Endothelial cell of umbilical vein (primary cell): ENCODE measurements around the gene FA2H. TPM values are rescaled to one million over a fixed set of nuclear protein-coding genes. Genes with fewer than 3 reads are reported as not detected.
"Not testable (repeated sequence)": the region's sequence is repeated elsewhere in the genome, so short reads cannot be mapped to it uniquely, and the experiment has no call there.

ENCODE experiments used
- BruUV-seq: library from RNA; stranded (reverse); fragments of 400-500 nt; replicated peaks from 2 replicates; lab custom pipeline; 2021; lab: Mats Ljungman, UMichigan
- CTCF ChIA-PET: fragments of 300-600, 350-600 bp; sonication (Branson Sonifier 250); formaldehyde crosslinking; loops from one replicate; lab custom pipeline; 2021; ENCODE audit warnings: antibody characterized with exemption, inconsistent platforms; lab: Charles Lee
- POLR2A ChIA-PET: fragments of 300-600, 350-600 bp; sonication (Branson Sonifier 250); formaldehyde crosslinking; loops from one replicate; lab custom pipeline; 2021; ENCODE audit warnings: antibody characterized with exemption, inconsistent platforms; lab: Charles Lee
- DNase-seq: peaks from one replicate; pipeline ENCODE4 v3.0.0-alpha.2; 2011; ENCODE audit warnings: low read depth, low spot score
- FAIRE-seq: peaks from 2 replicates; lab custom pipeline; 2011; peaks lifted over from hg19 to GRCh38; lab: Jason Lieb, UNC
- H2AFZ ChIP-seq: 2 replicates; pipeline ENCODE4 v1.6.0; 2012; ENCODE audit warnings: low read depth, low read length, control low read depth, inconsistent platforms
- H3K27ac ChIP-seq: 2 replicates; pipeline ENCODE4 v1.5.1; 2011; ENCODE audit warnings: low read depth, mild to moderate bottlenecking, control low read depth, low read length, moderate library complexity; ENCODE audit not compliant: insufficient read depth
- H3K27me3 ChIP-seq, 2 experiments: 2 replicates each; pipeline versions ENCODE4 v1.6.0 to v1.6.1; 2011; ENCODE audit warnings: low read length in 2 of 2, mixed read lengths in 1 of 2; ENCODE audit not compliant: control insufficient read depth in 2 of 2, insufficient read depth in 2 of 2
- H3K36me3 ChIP-seq, 2 experiments: 2 replicates in 1 of 2; 3 replicates in 1 of 2; pipeline ENCODE4 v1.5.1; 2011; ENCODE audit warnings: low read length in 2 of 2, mild to moderate bottlenecking in 1 of 2, moderate library complexity in 1 of 2; ENCODE audit not compliant: control insufficient read depth in 2 of 2, insufficient read depth in 2 of 2; ENCODE audit errors: extremely low read depth in 1 of 2
- H3K4me1 ChIP-seq: 3 replicates; pipeline ENCODE4 v1.5.1; 2011; ENCODE audit warnings: mild to moderate bottlenecking, low read length; ENCODE audit not compliant: control insufficient read depth, insufficient read depth; ENCODE audit errors: extremely low read depth
- H3K4me2 ChIP-seq: 2 replicates; pipeline ENCODE4 v1.6.1; 2011; ENCODE audit warnings: low read length, control low read depth, mixed read lengths; ENCODE audit not compliant: insufficient read depth
- H3K4me3 ChIP-seq, 3 experiments: fragments of 200-600 bp in 1 of 3; sonication (generic), shearing (Covaris generic) in 1 of 3; replicated peaks in 1 of 3; 2 replicates each; pipeline ENCODE4 v1.5.1; 2011 to 2016; ENCODE audit warnings: control low read depth in 3 of 3, low read length in 3 of 3, mild to moderate bottlenecking in 2 of 3, inconsistent platforms in 1 of 3, low read depth in 1 of 3, moderate library complexity in 1 of 3; ENCODE audit not compliant: insufficient read depth in 1 of 3
- H3K79me2 ChIP-seq: 2 replicates; pipeline ENCODE4 v1.6.0; 2012; ENCODE audit warnings: low read length, inconsistent platforms; ENCODE audit not compliant: control insufficient read depth, insufficient read depth
- H3K9ac ChIP-seq: replicated peaks from 2 replicates; pipeline ENCODE3; 2011; ENCODE audit warnings: low read length, control low read depth; ENCODE audit not compliant: insufficient read depth; ENCODE audit errors: extremely low read depth
- H3K9me1 ChIP-seq: replicated peaks from 3 replicates; pipeline ENCODE4 v1.6.0; 2011; ENCODE audit warnings: mild to moderate bottlenecking, low read length; ENCODE audit not compliant: control insufficient read depth, insufficient read depth; ENCODE audit errors: extremely low read depth
- H3K9me3 ChIP-seq: replicated peaks from 2 replicates; pipeline ENCODE4 v1.5.1; 2012; ENCODE audit warnings: low read length, inconsistent platforms; ENCODE audit not compliant: control insufficient read depth, insufficient read depth
- H4K20me1 ChIP-seq: replicated peaks from 2 replicates; pipeline ENCODE3; 2011; ENCODE audit warnings: mild to moderate bottlenecking, low read length; ENCODE audit not compliant: control insufficient read depth, insufficient read depth; ENCODE audit errors: extremely low read depth
- POLR2A ChIP-seq: IDR thresholded peaks from 2 replicates; pipeline ENCODE4 v1.6.1; 2012; ENCODE audit warnings: low read depth, mild to moderate bottlenecking, control low read depth, low read length
- dilution Hi-C: fragments of 300-500 bp; cut with MboI; formaldehyde crosslinking; loops from one replicate; pipeline ENCODE4 v1.15.0; 2019; ENCODE audit warnings: low sequenced_read_pairs; ENCODE audit not compliant: extremely low pct_ligation_motif_present
- intact Hi-C: fragments of 100-400 bp; cut with micrococcal nuclease; formaldehyde crosslinking; loops from one replicate; pipeline ENCODE4 v1.10.0; 2022
- polyA plus RNA-seq, 4 experiments: library from polyadenylated mRNA; depleted of rRNA in 3 of 4; stranded (reverse) in 3 of 4; unstranded in 1 of 4; fragments of >200 nt; gene quantifications; 2 replicates each; pipeline versions ENCODE4 v1.2.1 to v1.2.3, GENCODE V29; 2011 to 2012; ENCODE audit warnings: missing spikeins in 1 of 4
- total RNA-seq: library from RNA; stranded (reverse); gene quantifications from 2 replicates; pipeline ENCODE4 v1.2.3, GENCODE V29; 2021
- TF ChIP-seq, protein P1 (sequence below), 2 donors: IDR thresholded peaks; 1 replicate in 1 of 2; 2 replicates in 1 of 2; pipeline ENCODE4 v1.5.1; 2011; ENCODE audit warnings: low read length in 2 of 2, mild to moderate bottlenecking in 2 of 2, moderate library complexity in 2 of 2, control low read depth in 1 of 2, inconsistent platforms in 1 of 2, low read depth in 1 of 2; ENCODE audit not compliant: insufficient read depth in 1 of 2; ENCODE audit errors: extremely low read depth in 1 of 2

The FA2H gene
- total and polyA plus RNA-seq, 2 donors (not counting 3 experiments of a cell fraction or from before 2014, with no cell fraction given), result not detected

DNA sequence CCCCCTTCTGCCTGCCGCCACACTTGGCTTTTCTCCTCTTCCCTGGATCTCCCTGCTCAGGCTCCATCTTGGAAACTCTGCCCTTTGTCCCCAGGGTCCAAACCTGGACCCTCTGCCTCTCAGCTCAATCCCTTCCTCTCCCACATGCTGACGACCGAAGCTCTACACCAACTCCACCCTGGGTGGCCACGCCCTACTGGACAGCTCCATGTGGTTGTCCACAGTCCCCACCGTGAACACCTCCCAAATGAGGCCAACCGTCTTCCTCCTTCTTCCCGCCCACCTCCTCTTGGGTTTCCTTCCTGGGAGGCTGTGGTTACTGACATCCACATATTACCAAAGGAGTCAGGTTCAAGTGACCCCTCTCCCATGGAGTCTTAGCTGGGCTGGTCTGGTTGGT lies 51.4 kb downstream of the FA2H start:
- DNase-seq (no peak), FAIRE-seq (no peak)
- ChIA-PET POLR2A (no interaction called here), CTCF (no interaction called here)
- Histone ChIP-seq H3K79me2 (no peaks in the 10 kb centered on the region), H3K9me1 (no peaks in the 10 kb centered on the region), H3K27me3 (peaks cover 0 to 2% of the 10 kb centered on the region in 2 experiments), H3K27ac (no peak overlapping the region), H4K20me1 (no peaks in the 10 kb centered on the region), H2AFZ (no peak overlapping the region), H3K9me3 (no peaks in the 10 kb centered on the region), H3K9ac (no peak overlapping the region), H3K4me3 (no peak overlapping the region), H3K4me1 (no peaks in the 10 kb centered on the region), H3K4me2 (no peak overlapping the region), H3K36me3 (no peaks in the 10 kb centered on the region)
- no TSS peak for BruUV-seq
- intact Hi-C loops, result no loop called here
- no peak for TF ChIP-seq POLR2A
- TF ChIP-seq, protein P1, sequence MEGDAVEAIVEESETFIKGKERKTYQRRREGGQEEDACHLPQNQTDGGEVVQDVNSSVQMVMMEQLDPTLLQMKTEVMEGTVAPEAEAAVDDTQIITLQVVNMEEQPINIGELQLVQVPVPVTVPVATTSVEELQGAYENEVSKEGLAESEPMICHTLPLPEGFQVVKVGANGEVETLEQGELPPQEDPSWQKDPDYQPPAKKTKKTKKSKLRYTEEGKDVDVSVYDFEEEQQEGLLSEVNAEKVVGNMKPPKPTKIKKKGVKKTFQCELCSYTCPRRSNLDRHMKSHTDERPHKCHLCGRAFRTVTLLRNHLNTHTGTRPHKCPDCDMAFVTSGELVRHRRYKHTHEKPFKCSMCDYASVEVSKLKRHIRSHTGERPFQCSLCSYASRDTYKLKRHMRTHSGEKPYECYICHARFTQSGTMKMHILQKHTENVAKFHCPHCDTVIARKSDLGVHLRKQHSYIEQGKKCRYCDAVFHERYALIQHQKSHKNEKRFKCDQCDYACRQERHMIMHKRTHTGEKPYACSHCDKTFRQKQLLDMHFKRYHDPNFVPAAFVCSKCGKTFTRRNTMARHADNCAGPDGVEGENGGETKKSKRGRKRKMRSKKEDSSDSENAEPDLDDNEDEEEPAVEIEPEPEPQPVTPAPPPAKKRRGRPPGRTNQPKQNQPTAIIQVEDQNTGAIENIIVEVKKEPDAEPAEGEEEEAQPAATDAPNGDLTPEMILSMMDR (IDR thresholded peaks at IDR 0.05; ENCODE audit: extremely low read depth in 1 of 2, insufficient read depth in 1 of 2, low read depth in 1 of 2, low read length in 2 of 2), result no peak
- dilution Hi-C loops, result no loop called here

DNA sequence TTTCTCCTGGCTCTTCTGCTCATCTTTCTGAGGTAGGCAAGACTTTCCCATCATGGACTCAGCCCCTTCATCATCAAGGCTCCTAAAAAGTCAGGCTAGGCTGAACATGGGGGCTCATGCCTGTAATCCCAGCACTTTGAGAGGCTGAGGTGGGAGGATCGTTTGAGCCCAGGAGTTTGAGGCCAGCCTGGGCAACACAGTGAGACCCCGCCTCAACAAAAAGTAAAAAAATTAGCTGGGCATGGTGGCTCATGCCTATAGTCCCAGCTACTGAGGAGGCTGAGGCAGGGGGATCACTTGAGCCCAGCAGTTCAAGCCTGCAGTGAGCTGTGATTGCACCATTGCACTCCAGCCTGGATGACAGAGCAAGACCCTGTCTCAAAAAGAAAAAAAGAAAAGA lies 52.5 kb downstream of the FA2H start:
- POLR2A ChIA-PET, H3K9me3 ChIP-seq, H4K20me1 ChIP-seq, H3K36me3 ChIP-seq, dilution Hi-C loops, H3K79me2 ChIP-seq, FAIRE-seq, CTCF ChIA-PET, DNase-seq, H3K4me3 ChIP-seq, H2AFZ ChIP-seq, intact Hi-C loops, BruUV-seq, H3K9me1 ChIP-seq, H3K9ac ChIP-seq, H3K27ac ChIP-seq, H3K4me2 ChIP-seq, H3K4me1 ChIP-seq, H3K27me3 ChIP-seq: not testable (repeated sequence)
